HG02870 (cell line): ENCODE data around the gene FBXW8.

Experiments
- ATAC-seq: cut with Tn5 transposase; IDR thresholded peaks from one replicate; pipeline ENCODE4 v1.9.1; 2021; ENCODE audit warnings: mild to moderate bottlenecking, moderate library complexity; ENCODE audit not compliant: unreplicated experiment

FBXW8 gene

GRCh38 chr12:117018685-117019084 lies 107.9 kb downstream of the FBXW8 start:
- ATAC-seq: no peak

GRCh38 chr12:117019866-117020265 lies 109.1 kb downstream of the FBXW8 start:
- ATAC-seq: no peak

- ATAC-seq: no peak
These were observed 109.9 kb downstream of the FBXW8 start for GRCh38 chr12:117020536-117021220.

GRCh38 chr12:117022465-117022864 lies 111.7 kb downstream of the FBXW8 start:
- no peak for ATAC-seq

GRCh38 chr12:117023998-117024960 lies 113.5 kb downstream of the FBXW8 start:
- ATAC-seq: no peak

GRCh38 chr12:117024961-117025480 lies 114.3 kb downstream of the FBXW8 start:
- ATAC-seq: no peak

- ATAC-seq: peak; percentile 62
These were observed 114.9 kb downstream of the FBXW8 start for GRCh38 chr12:117025481-117026151.

- no peak for ATAC-seq
These were observed 115.6 kb downstream of the FBXW8 start for GRCh38 chr12:117026343-117026742.

GRCh38 chr12:117026921-117027250 lies 116.1 kb downstream of the FBXW8 start:
- ATAC-seq: no peak

- ATAC-seq: no peak
These were observed 116.7 kb downstream of the FBXW8 start for GRCh38 chr12:117027251-117028086.

- no peak for ATAC-seq
These were observed 117.5 kb downstream of the FBXW8 start for GRCh38 chr12:117028254-117028653.

GRCh38 chr12:117030187-117030900 lies 119.6 kb downstream of the FBXW8 start:
- ATAC-seq: no peak

- no peak for ATAC-seq
These were observed 121.3 kb downstream of the FBXW8 start for GRCh38 chr12:117031843-117032592.

GRCh38 chr12:117032593-117033381 lies 122.0 kb downstream of the FBXW8 start:
- ATAC-seq: no peak

- ATAC-seq: no peak
These were observed 122.9 kb downstream of the FBXW8 start for GRCh38 chr12:117033382-117034221.

- ATAC-seq: no peak
These were observed 123.5 kb downstream of the FBXW8 start for GRCh38 chr12:117034249-117034648.

- ATAC-seq: no peak
These were observed 124.0 kb downstream of the FBXW8 start for GRCh38 chr12:117034701-117035151.
